GM12891 (cell line): Measurements from ENCODE around the gene WNT7B.

Source experiments
- PAX5 ChIP-seq: IDR thresholded peaks from 2 replicates; pipeline ENCODE4 v1.6.1; 2011; ENCODE audit warnings: low read length, moderate library complexity, mild to moderate bottlenecking; ENCODE audit not compliant: insufficient read depth, severe bottlenecking
- POLR2A ChIP-seq: IDR thresholded peaks from 2 replicates; pipeline ENCODE4 v1.6.1; 2011; ENCODE audit warnings: low read depth, low read length, control low read depth
- POLR2AphosphoS5 ChIP-seq: IDR thresholded peaks from 2 replicates; pipeline ENCODE4 v1.6.1; 2011; ENCODE audit warnings: low read depth, low read length, control low read depth
- SPI1 ChIP-seq: IDR thresholded peaks from 2 replicates; pipeline ENCODE4 v1.6.1; 2011; ENCODE audit warnings: low read depth, low read length, control low read depth
- TAF1 ChIP-seq: IDR thresholded peaks from 2 replicates; pipeline ENCODE4 v1.6.1; 2011; ENCODE audit warnings: low read depth, low read length, control low read depth

DNA sequence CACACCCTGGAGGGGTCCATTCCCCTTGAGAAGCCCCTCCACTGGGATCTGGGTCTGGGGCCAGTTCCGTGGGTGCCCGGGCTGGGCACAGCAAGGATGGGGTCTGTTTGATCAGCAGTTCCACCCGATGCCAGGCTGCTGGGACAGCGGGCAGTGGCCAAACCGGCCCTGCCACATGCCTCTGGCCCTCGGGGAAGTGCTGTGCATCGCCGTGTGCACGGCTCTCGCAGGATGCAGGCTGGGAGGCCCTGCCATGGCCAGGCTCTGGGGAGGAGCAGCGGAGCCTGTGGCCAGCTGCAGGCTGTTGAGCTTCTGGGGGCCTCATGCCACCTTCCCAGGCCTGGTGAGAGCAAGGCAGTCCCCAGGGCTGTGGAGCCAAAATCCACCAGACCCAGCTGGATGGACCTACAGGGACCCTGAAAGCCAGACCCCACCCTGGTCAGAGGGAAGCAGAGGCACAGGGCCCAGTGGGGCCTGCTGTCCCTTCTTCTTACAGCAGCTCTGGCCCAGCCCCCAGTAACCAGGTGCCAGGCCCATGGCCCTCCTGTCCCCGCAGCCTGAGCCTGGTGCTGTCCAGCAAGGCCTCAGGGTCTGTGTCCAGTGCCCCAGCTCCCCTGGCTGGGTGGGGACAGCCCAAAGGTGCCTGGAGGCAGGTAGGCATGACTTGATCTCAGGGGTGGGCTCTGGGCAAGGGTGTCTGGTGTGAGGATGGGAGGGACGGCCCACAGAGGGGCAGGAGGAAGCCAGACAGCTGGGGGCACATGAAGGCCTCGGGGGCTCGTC lies 57.3 kb downstream of the WNT7B start:
- TF ChIP-seq POLR2AphosphoS5 = no peak
- TF ChIP-seq POLR2A = no peak
- no peak for TF ChIP-seq SPI1
- TF ChIP-seq TAF1 = no peak
- no peak for TF ChIP-seq PAX5
